ENCODE measurements around the gene TRIM17.

Gene TRIM17
- total RNA-seq: 0 to 0.93 (median 0.78) reads per million in 4 donors

- DNase-seq: peak in 3 of 5 donors; percentile 27 to 43 (median 31)
These were observed at the start of gene TRIM17 for GRCh38 chr1:228416217-228416933. Gene TRIM17 (minus strand): TSS chr1:228416861. CDS start chr1:228415072, 1,789 bp downstream.

- peak in 1 of 5 donors; percentile 86 for DNase-seq
These were observed 49.0 kb upstream of the TRIM17 start for GRCh38 chr1:228465571-228466146.

GRCh38 chr1:228465141-228465540 is 48.5 kb upstream of the TRIM17 start:
- no peak for DNase-seq

- peak; percentile 76 to 97 (median 83) for DNase-seq
These were observed 47.9 kb upstream of the TRIM17 start for GRCh38 chr1:228464487-228464983.

GRCh38 chr1:228463559-228464455 is 47.1 kb upstream of the TRIM17 start:
- peak in 3 of 5 donors; percentile 34 to 95 (median 35) for DNase-seq

GRCh38 chr1:228463009-228463558 is 46.4 kb upstream of the TRIM17 start:
- no peak for DNase-seq

GRCh38 chr1:228462560-228462959 is 45.9 kb upstream of the TRIM17 start:
- no peak for DNase-seq

- no peak for DNase-seq
These were observed 44.2 kb upstream of the TRIM17 start for GRCh38 chr1:228460821-228461220.

- DNase-seq: peak in 3 of 5 donors; percentile 36 to 79 (median 44)
These were observed 42.7 kb upstream of the TRIM17 start for GRCh38 chr1:228459091-228459993.

- DNase-seq: peak; percentile 62 to 98 (median 83)
These were observed 40.9 kb upstream of the TRIM17 start for GRCh38 chr1:228457396-228458176.

- no peak for DNase-seq
These were observed 40.3 kb upstream of the TRIM17 start for GRCh38 chr1:228457017-228457395.

GRCh38 chr1:228456252-228457016 is 39.8 kb upstream of the TRIM17 start:
- DNase-seq: no peak

- no peak for DNase-seq
These were observed 39.1 kb upstream of the TRIM17 start for GRCh38 chr1:228455715-228456114.

- no peak for DNase-seq
These were observed 37.6 kb upstream of the TRIM17 start for GRCh38 chr1:228454238-228454637.

- no peak for DNase-seq
These were observed 37.0 kb upstream of the TRIM17 start for GRCh38 chr1:228453614-228454013.

- no peak for DNase-seq
These were observed 36.4 kb upstream of the TRIM17 start for GRCh38 chr1:228453022-228453560.

GRCh38 chr1:228452194-228453021 is 35.7 kb upstream of the TRIM17 start:
- no peak for DNase-seq

- DNase-seq: no peak
These were observed 33.5 kb upstream of the TRIM17 start for GRCh38 chr1:228450200-228450599.

- DNase-seq: no peak
These were observed 31.7 kb upstream of the TRIM17 start for GRCh38 chr1:228448372-228448771.
